Body of pancreas (tissue), 4 donors: ENCODE results near the gene GSE1.

Source experiments
- POLR2A ChIP-seq, 3 donors: fragments of 450-650 bp; IDR thresholded peaks; one replicate each; pipeline ENCODE4 v1.6.1; 2016; ENCODE audit warnings: antibody characterized with exemption in 3 of 3, mild to moderate bottlenecking in 2 of 3
- TF ChIP-seq, protein P1 (sequence below), 7 experiments: fragments of 450-650 bp in 4 of 7; fragments of 200-600 bp in 3 of 7; sonication (generic) in 3 of 7; IDR thresholded peaks; one replicate each; pipeline ENCODE4 v1.5.1; 2016 to 2019; ENCODE audit warnings: antibody characterized with exemption in 7 of 7

GRCh38 chr16:85718153-85718477 lies 105.0 kb downstream of the GSE1 start:
- no peak for TF ChIP-seq POLR2A (IDR thresholded peaks at IDR 0.05)
- TF ChIP-seq, protein P1, sequence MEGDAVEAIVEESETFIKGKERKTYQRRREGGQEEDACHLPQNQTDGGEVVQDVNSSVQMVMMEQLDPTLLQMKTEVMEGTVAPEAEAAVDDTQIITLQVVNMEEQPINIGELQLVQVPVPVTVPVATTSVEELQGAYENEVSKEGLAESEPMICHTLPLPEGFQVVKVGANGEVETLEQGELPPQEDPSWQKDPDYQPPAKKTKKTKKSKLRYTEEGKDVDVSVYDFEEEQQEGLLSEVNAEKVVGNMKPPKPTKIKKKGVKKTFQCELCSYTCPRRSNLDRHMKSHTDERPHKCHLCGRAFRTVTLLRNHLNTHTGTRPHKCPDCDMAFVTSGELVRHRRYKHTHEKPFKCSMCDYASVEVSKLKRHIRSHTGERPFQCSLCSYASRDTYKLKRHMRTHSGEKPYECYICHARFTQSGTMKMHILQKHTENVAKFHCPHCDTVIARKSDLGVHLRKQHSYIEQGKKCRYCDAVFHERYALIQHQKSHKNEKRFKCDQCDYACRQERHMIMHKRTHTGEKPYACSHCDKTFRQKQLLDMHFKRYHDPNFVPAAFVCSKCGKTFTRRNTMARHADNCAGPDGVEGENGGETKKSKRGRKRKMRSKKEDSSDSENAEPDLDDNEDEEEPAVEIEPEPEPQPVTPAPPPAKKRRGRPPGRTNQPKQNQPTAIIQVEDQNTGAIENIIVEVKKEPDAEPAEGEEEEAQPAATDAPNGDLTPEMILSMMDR (IDR thresholded peaks at IDR 0.05) = no peak
